Calu3 (cell line): ENCODE measurements around the gene ARL15. TPM values are rescaled to one million over a fixed set of nuclear protein-coding genes. Genes with fewer than 3 reads are reported as not detected.

Experiments
- BruUV-seq: library from RNA; stranded (reverse); fragments of 400-500 nt; replicated peaks from 2 replicates; lab custom pipeline; 2021; lab: Mats Ljungman, UMichigan
- CTCF ChIA-PET: fragments of 300-600 bp; sonication (Branson Sonifier 250); formaldehyde crosslinking; loops from one replicate; lab custom pipeline; 2022; ENCODE audit warnings: antibody characterized with exemption; lab: Charles Lee
- DNase-seq: peaks from one replicate; pipeline ENCODE4 v3.0.0; 2022
- H3K27ac Mint-ChIP-seq: one replicate; pipeline ENCODE4 v1.8.0; 2022; ENCODE audit warnings: mixed read lengths; ENCODE audit not compliant: unreplicated experiment
- H3K27me3 Mint-ChIP-seq: one replicate; pipeline ENCODE4 v1.8.0; 2022; ENCODE audit warnings: mixed read lengths; ENCODE audit not compliant: unreplicated experiment
- H3K36me3 Mint-ChIP-seq: one replicate; pipeline ENCODE4 v1.8.0; 2022; ENCODE audit warnings: mild to moderate bottlenecking, moderate library complexity, mixed read lengths; ENCODE audit not compliant: insufficient read depth, unreplicated experiment
- H3K4me1 Mint-ChIP-seq: one replicate; pipeline ENCODE4 v1.8.0; 2022; ENCODE audit warnings: mild to moderate bottlenecking, low read depth, mixed read lengths; ENCODE audit not compliant: unreplicated experiment
- H3K4me3 Mint-ChIP-seq: one replicate; pipeline ENCODE4 v1.8.0; 2022; ENCODE audit warnings: mild to moderate bottlenecking, low read depth, moderate library complexity, mixed read lengths; ENCODE audit not compliant: unreplicated experiment
- H3K9me3 Mint-ChIP-seq: one replicate; pipeline ENCODE4 v1.8.0; 2022; ENCODE audit warnings: low read depth, mixed read lengths; ENCODE audit not compliant: unreplicated experiment
- CTCF ChIP-seq: fragments of 200-600 bp; IDR thresholded peaks from one replicate; pipeline ENCODE4 v1.8.0; 2022; ENCODE audit warnings: antibody characterized with exemption; ENCODE audit not compliant: unreplicated experiment
- intact Hi-C: fragments of 100-400 bp; cut with micrococcal nuclease; formaldehyde crosslinking; loops from one replicate; pipeline ENCODE4 v1.10.0; 2022; ENCODE audit not compliant: unreplicated experiment
- total RNA-seq: library from RNA; stranded (reverse); gene quantifications from 2 replicates; pipeline ENCODE4 v1.2.3, GENCODE V29; 2022

Gene ARL15
- total RNA-seq, 1 experiment from 2014 or later = 15.1 TPM

GRCh38 chr5:53946405-53947100 is 363.8 kb downstream of the ARL15 start:
- H3K9me3 Mint-ChIP-seq = no peaks in the 10 kb centered on the region
- H3K36me3 Mint-ChIP-seq = no peaks in the 10 kb centered on the region
- no TSS peak for BruUV-seq
- CTCF ChIA-PET = no interaction called here
- no peak overlapping the region for H3K27ac Mint-ChIP-seq
- no peaks in the 10 kb centered on the region for H3K4me1 Mint-ChIP-seq
- H3K27me3 Mint-ChIP-seq = no peaks in the 10 kb centered on the region
- no peak overlapping the region for H3K4me3 Mint-ChIP-seq
- TF ChIP-seq CTCF = no peak
- DNase-seq = no peak
- intact Hi-C loops = no loop called here

- CTCF ChIA-PET = interaction anchor here (0.6 to 0.7 kb wide), 3 partner anchors 9 to 478 kb away, joined by 3 to 6 read pairs (median 4); no protein-coding TSS in a partner anchor
- BruUV-seq = no TSS peak
- Mint-ChIP-seq H3K27me3 (no peaks in the 10 kb centered on the region), H3K9me3 (no peaks in the 10 kb centered on the region), H3K27ac (no peak overlapping the region), H3K4me3 (no peak overlapping the region), H3K4me1 (no peaks in the 10 kb centered on the region), H3K36me3 (no peaks in the 10 kb centered on the region)
- TF ChIP-seq CTCF = no peak
- intact Hi-C loops = no loop called here
- no peak for DNase-seq
These were observed 365.4 kb downstream of the ARL15 start for GRCh38 chr5:53944981-53945380.

GRCh38 chr5:53943938-53944337 is 366.4 kb downstream of the ARL15 start:
- H3K36me3 Mint-ChIP-seq = no peaks in the 10 kb centered on the region
- no peak overlapping the region for H3K4me3 Mint-ChIP-seq
- BruUV-seq = no TSS peak
- no peaks in the 10 kb centered on the region for H3K4me1 Mint-ChIP-seq
- DNase-seq = no peak
- H3K27me3 Mint-ChIP-seq = no peaks in the 10 kb centered on the region
- no peak for TF ChIP-seq CTCF
- intact Hi-C loops = no loop called here
- CTCF ChIA-PET = no interaction called here
- no peaks in the 10 kb centered on the region for H3K9me3 Mint-ChIP-seq
- no peak overlapping the region for H3K27ac Mint-ChIP-seq

GRCh38 chr5:53942724-53943123 is 367.6 kb downstream of the ARL15 start:
- CTCF ChIA-PET = no interaction called here
- intact Hi-C loops = no loop called here
- no TSS peak for BruUV-seq
- H3K27me3 Mint-ChIP-seq = no peaks in the 10 kb centered on the region
- H3K36me3 Mint-ChIP-seq = no peaks in the 10 kb centered on the region
- no peaks in the 10 kb centered on the region for H3K9me3 Mint-ChIP-seq
- TF ChIP-seq CTCF = no peak
- DNase-seq = no peak
- H3K4me1 Mint-ChIP-seq = no peaks in the 10 kb centered on the region
- no peak overlapping the region for H3K4me3 Mint-ChIP-seq
- no peak overlapping the region for H3K27ac Mint-ChIP-seq
